SK-N-SH treated with all-trans-retinoic acid at 6 μM for 48 hours (cell line): ENCODE measurements around the gene PARP3.

Source experiments
- ATAC-seq: fragments of 200-7000 bp; cut with Tn5 transposase; 3 replicates; pipeline ENCODE4 v1.9.1; 2020; ENCODE audit warnings: mild to moderate bottlenecking, moderate library complexity
- ARNTL ChIP-seq: fragments of 450-650 bp; formaldehyde crosslinking; IDR thresholded peaks from 2 replicates; pipeline ENCODE4 v1.5.0; 2020; ENCODE audit warnings: low read depth, mild to moderate bottlenecking, moderate library complexity, borderline replicate concordance
- BACH2 ChIP-seq: fragments of 250-450 bp; sonication (Bioruptor Pico); IDR thresholded peaks from 2 replicates; pipeline ENCODE4 v1.9.0; 2021; ENCODE audit warnings: mild to moderate bottlenecking, borderline replicate concordance
- CSDC2 ChIP-seq: fragments of 250-450 bp; sonication (Bioruptor Pico); IDR thresholded peaks from 2 replicates; pipeline ENCODE4 v1.5.0; 2020; ENCODE audit warnings: mild to moderate bottlenecking, moderate library complexity
- CSRNP3 ChIP-seq: fragments of 250-450 bp; sonication (Bioruptor Pico); IDR thresholded peaks from 2 replicates; pipeline ENCODE4 v1.5.1; 2021; ENCODE audit warnings: mild to moderate bottlenecking, moderate library complexity
- ESRRG ChIP-seq: fragments of 250-450 bp; sonication (Bioruptor Pico); IDR thresholded peaks from 2 replicates; pipeline ENCODE4 v1.6.1; 2021; ENCODE audit warnings: mild to moderate bottlenecking
- GLIS3 ChIP-seq: fragments of 250-450 bp; sonication (Bioruptor Pico); IDR thresholded peaks from 2 replicates; pipeline ENCODE4 v1.5.0; 2020; ENCODE audit warnings: mild to moderate bottlenecking, moderate library complexity
- ISL1 ChIP-seq: fragments of 250-450 bp; sonication (Bioruptor Pico); IDR thresholded peaks from 2 replicates; pipeline ENCODE4 v2.1.2; 2022; ENCODE audit warnings: mild to moderate bottlenecking, moderate library complexity
- OSR1 ChIP-seq: fragments of 250-450 bp; sonication (Bioruptor Pico); IDR thresholded peaks from 2 replicates; pipeline ENCODE4 v1.8.0; 2022; ENCODE audit warnings: moderate library complexity, mild to moderate bottlenecking, inconsistent platforms
- POU6F1 ChIP-seq: fragments of 250-450 bp; sonication (Bioruptor Pico); IDR thresholded peaks from 2 replicates; pipeline ENCODE4 v1.8.0; 2021; ENCODE audit warnings: low read depth, mild to moderate bottlenecking, moderate library complexity, borderline replicate concordance
- PPARA ChIP-seq: fragments of 250-450 bp; sonication (Bioruptor Pico); IDR thresholded peaks from 2 replicates; pipeline ENCODE4 v1.5.0; 2020; ENCODE audit warnings: mild to moderate bottlenecking, borderline replicate concordance
- TOX ChIP-seq: fragments of 250-450 bp; sonication (Bioruptor Pico); IDR thresholded peaks from 2 replicates; pipeline ENCODE4 v1.8.0; 2021; ENCODE audit warnings: mild to moderate bottlenecking, moderate library complexity, borderline replicate concordance
- TSHZ2 ChIP-seq: fragments of 250-450 bp; sonication (Bioruptor Pico); IDR thresholded peaks from 2 replicates; pipeline ENCODE4 v1.5.0; 2020; ENCODE audit warnings: mild to moderate bottlenecking, moderate library complexity
- ZC3H10 ChIP-seq: fragments of 250-450 bp; sonication (Bioruptor Pico); IDR thresholded peaks from 2 replicates; pipeline ENCODE4 v1.5.1; 2021; ENCODE audit warnings: mild to moderate bottlenecking, moderate library complexity
- ZFP3 ChIP-seq: fragments of 250-450 bp; sonication (Bioruptor Pico); IDR thresholded peaks from 2 replicates; pipeline ENCODE4 v1.5.0; 2020; ENCODE audit warnings: mild to moderate bottlenecking, moderate library complexity
- ZFP30 ChIP-seq: fragments of 450-650 bp; formaldehyde crosslinking; IDR thresholded peaks from 2 replicates; pipeline ENCODE4 v1.5.0; 2022; ENCODE audit warnings: mild to moderate bottlenecking, moderate library complexity
- ZNF565 ChIP-seq: fragments of 450-650 bp; formaldehyde crosslinking; conservative IDR thresholded peaks from 2 replicates; pipeline ENCODE4 v1.5.0; 2020; ENCODE audit warnings: low read depth, mild to moderate bottlenecking, moderate library complexity

Gene PARP3

GRCh38 chr3:51958603-51959521 lies 16.7 kb downstream of the PARP3 start:
- no peak for TF ChIP-seq CSRNP3 (CRISPR knock-in tag)
- TF ChIP-seq ARNTL (CRISPR knock-in tag): no peak
- no peak for TF ChIP-seq OSR1
- TF ChIP-seq CSDC2 (CRISPR knock-in tag): no peak
- no peak for TF ChIP-seq ZFP3 (CRISPR knock-in tag)
- no peak for TF ChIP-seq ISL1 (CRISPR knock-in tag)
- TF ChIP-seq TSHZ2 (CRISPR knock-in tag): no peak
- no peak for TF ChIP-seq ZFP30 (CRISPR knock-in tag)
- TF ChIP-seq PPARA (CRISPR knock-in tag): no peak
- no peak for TF ChIP-seq ESRRG
- no peak for TF ChIP-seq POU6F1
- no peak for TF ChIP-seq ZNF565 (CRISPR knock-in tag)
- TF ChIP-seq GLIS3 (CRISPR knock-in tag): no peak
- ATAC-seq: no peak

- no peak for ATAC-seq
- TF ChIP-seq ARNTL (CRISPR knock-in tag): no peak
These were observed 17.5 kb downstream of the PARP3 start for GRCh38 chr3:51959651-51960050.

- ATAC-seq: no peak
- TF ChIP-seq ARNTL (CRISPR knock-in tag) (no peak), TOX (no peak), CSRNP3 (CRISPR knock-in tag) (no peak), ISL1 (CRISPR knock-in tag) (no peak)
- TF ChIP-seq, all 23 proteins: peak for 0
These were observed 18.2 kb downstream of the PARP3 start for GRCh38 chr3:51960386-51960785.

GRCh38 chr3:51961011-51961410 lies 18.8 kb downstream of the PARP3 start:
- ATAC-seq: no peak
- no peak for TF ChIP-seq CSDC2 (CRISPR knock-in tag)
- no peak for TF ChIP-seq BACH2 (CRISPR knock-in tag)
- no peak for TF ChIP-seq ISL1 (CRISPR knock-in tag)
- no peak for TF ChIP-seq ZC3H10 (CRISPR knock-in tag)
- no peak for TF ChIP-seq TSHZ2 (CRISPR knock-in tag)
- TF ChIP-seq PPARA (CRISPR knock-in tag): no peak
- TF ChIP-seq ESRRG: no peak
